Activated effector memory CD4-positive, alpha-beta T cell treated with anti-CD3 and anti-CD28 coated beads, Interleukin-2, amount 50 U/mL, for 16 hours (primary cell): ENCODE results near the gene SLC37A2.
"Not testable (repeated sequence)": the region's sequence is repeated elsewhere in the genome, so short reads cannot be mapped to it uniquely, and the experiment has no call there.

Source experiments
- DNase-seq: peaks from one replicate; pipeline ENCODE4 v3.0.0-alpha.2; 2020

Gene SLC37A2

DNA sequence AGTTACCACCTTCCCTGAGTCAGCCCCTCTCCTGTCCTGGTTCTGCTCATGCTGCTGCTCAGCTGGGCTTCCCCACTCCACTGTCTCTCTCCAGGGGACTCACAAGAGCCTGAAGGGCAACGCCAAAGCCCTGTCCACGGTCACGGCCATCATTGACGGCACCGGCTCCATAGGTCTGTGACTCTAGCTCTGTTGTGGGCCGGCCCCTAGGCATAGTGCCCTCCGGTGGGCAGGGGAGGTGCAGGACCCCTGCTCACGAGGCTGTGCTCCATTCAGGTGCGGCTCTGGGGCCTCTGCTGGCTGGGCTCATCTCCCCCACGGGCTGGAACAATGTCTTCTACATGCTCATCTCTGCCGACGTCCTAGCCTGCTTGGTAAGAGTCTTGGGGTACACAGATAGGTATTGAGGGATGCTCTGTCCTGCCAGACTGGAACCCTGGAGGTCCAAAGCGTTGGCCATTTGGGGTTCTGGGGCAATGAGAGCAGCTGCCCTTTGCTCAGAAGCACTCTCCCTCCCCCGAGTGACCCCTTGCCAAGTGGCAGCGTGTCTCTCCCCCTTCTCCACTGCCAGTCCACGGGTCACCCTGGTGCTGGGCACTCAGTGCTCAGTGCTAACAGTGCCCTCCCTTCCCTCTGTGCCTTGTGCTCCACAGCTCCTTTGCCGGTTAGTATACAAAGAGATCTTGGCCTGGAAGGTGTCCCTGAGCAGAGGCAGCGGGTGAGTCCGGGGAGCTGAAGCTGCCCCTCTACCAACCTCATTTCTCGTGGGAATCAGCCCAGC, 22.4 kb downstream of the SLC37A2 start:
- DNase-seq = no peak

DNA sequence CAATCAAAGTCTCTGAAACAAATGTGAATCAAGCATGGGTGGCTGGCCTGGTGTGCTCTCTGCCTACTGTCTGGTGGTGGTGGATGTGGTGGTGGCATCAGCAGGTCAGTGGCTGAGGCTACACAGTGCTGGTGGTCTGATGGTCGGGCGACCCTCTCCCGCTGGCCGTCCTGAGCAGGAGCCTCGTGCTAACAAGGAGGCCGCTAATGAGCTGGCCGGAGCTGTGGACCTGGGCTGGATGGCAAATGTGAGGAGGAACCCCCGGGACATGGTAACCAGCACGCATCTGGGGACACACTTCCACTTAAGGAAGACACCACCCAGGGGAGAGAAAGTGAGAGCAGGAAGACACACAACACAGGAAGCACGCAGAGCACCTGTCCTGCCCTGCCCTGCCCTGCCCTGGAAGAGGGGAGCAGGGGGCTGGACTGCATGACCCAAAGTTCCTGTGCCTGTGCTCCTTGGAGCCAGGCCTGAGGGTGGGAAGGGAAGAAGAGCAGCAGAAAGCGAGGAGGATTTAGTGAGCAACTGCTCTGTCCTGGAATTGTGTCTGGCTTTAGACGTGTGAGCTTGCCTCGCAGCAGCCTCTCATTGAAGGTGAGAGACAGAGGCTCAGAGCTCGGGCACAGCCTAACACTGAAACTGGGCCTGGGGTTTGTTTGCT, 23.7 kb downstream of the SLC37A2 start:
- no peak for DNase-seq

DNA sequence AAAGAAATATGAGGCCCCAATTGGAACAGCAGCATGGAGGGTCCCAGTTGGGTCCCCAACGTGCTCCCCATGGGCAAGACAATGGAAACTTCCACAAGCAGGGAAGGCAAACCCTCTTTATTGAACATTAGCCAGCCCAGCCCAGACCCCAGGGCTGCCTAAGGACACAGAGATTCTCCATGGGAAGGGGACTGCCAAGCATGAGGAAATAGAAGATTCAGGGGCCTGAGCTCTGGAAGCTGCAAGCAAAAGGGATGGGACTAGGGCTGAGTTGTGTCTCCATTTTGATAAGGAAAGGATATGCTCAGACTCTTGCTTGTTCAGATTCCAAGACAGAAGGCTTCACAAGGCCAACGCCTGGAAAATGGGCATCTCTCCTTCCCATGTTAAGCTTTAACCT, 25.0 kb downstream of the SLC37A2 start:
- no peak for DNase-seq

DNA sequence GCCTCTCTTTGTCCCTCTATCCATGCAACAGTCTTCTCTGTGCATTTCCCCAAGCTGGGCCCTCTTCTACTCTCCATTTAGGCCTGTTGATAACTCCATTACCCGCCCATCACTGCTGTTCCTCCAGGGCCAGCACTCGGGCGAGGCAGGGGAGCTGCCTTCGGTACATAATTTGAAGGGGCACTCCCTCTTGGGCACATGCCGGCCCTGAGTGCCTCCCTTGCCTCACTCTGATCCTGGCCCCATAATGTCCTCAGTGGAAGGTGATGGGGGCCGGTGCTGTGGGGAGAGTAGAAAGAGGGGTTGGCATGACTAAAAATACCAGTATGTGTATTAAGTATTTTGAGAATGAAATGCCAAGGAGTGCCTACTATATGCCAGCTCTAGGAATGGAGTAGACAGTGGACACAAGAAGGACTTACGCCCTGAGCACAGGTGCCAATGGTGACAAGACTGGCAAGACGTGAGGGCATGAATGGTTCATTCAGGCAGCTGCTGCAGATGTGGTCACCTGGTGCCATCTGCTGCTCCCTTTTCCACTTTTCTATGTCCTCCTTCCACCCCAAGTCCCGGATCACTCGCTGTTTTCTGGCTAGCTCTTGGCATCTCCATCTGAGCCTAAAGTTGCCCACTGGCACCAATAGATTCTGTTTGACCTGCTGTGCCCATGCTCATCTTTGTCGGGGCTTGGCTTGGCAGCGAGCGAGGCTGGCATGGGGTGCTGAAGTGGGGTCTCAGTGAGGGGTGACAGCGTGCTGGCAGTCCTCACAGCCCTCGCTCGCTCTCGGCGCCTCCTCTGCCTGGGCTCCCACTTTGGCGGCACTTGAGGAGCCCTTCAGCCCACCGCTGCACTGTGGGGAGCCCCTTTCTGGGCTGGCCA, 25.7 kb downstream of the SLC37A2 start:
- no peak for DNase-seq

DNA sequence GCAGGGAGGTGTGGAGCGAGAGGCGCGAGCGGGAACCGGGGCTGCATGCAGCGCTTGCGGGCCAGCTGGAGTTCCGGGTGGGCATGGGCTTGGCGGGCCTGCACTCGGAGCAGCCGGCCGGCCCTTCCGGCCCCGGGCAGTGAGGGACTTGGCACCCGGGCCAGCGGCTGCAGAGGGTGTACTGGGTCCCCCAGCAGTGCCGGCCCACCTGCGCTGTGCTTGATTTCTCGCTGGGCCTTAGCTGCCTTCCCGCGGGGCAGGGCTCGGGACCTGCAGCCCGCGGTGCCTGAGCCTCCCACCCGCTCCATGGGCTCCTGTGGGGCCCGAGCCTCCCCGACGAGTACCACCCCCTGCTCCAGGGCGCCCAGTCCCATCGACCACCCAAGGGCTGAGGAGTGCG, 26.4 kb downstream of the SLC37A2 start:
- not testable (repeated sequence) for DNase-seq

DNA sequence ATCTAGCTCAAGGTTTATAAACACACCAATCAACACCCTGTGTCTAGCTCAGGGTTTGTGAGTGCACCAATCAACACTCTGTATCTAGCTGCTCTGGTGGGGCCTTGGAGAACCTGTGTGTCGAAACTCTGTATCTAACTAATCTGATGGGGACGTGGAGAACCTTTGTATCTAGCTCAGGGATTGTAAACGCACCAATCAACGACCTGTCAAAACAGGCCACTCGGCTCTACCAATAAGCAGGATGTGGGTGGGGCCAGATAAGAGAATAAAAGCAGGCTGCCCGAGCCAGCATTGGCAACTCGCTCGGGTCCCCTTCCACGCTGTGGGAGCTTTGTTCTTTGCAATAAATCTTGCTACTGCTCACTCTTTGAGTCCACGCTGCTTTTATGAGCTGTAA, 27.0 kb downstream of the SLC37A2 start:
- not testable (repeated sequence) for DNase-seq

DNA sequence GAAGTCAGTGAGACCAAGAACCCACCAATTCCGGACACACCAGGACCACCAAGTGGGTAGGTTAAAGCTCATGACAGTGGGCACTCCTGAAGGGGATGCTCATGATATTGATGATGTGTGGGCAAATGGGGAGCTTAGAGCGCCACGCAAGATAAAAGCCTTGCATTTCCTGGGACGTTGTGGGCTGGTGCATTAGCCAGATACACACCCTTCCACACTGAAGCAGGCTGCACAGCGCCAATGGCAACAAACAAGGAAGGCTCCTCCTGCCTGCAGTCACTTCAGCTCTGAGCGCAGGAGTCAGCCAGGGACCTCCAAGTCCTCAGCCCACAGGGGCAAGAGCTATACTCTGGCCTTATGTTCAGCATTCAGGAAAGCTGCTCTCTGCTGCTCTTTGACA, 27.7 kb downstream of the SLC37A2 start:
- no peak for DNase-seq

DNA sequence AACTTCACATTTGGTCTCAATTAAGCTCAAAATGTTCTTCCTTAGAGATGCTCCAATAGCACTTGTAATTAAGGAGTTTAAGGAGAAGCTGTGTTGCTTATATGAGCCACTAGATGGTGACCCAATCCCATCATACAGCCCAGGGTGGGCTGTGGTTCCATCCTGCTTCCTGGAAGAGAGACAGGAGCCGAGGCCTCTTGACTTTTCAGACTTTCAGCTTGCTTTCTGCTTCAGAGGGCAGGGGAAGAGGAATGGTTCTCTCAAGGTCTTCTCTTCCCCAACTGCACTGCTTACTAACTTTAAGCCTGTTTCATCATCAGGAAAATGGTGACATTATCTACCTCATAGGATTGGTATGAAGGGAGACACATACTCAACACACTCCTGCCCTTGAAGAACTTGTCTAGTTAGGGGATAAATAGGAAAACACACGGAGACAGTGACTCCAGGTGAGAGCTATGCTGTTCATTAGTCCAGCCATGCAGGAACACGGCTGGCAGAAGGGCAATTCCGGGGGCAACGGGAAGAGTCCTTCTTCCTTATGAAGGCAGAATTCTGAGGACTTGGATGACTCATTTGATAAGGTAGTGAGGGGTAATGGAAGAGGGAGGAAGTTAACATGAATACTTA, 28.3 kb downstream of the SLC37A2 start:
- DNase-seq = no peak

DNA sequence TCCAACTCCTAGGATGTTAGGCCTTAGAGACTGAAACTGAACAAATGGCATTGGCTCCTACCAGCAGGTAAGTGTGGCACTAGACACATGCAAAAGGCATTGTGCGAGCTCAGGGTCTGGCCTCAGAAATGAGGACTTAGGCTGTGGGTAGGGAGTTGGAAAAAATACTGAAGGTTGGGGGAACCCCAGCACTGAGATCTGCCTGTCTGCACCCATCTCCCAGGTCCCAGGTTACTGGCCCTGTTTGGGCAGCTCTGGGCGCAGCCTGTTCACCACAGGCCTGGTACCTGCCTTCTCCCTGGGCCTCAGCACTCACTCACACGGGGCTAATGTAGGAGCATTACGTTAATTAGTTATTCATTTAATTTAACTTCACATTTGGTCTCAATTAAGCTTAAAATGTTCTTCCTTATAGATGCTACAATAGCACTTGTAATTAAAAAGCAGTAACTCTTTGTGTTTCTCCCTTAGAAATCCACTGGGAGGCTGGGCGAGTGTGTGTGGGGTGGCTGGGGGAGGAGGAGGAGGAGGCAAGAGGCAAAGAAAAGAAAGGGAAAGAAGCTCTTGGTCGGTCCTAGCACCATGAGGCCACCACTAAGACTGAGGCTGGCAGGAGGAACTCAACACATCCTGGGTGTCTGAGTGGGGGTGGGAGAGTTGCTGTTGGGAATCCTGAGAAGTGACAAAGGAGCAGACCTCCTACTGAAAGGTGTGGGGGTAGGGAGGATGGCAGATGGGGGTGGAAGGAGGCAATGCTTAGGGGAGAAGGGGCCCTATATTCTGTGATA, 29.0 kb downstream of the SLC37A2 start:
- DNase-seq = no peak

DNA sequence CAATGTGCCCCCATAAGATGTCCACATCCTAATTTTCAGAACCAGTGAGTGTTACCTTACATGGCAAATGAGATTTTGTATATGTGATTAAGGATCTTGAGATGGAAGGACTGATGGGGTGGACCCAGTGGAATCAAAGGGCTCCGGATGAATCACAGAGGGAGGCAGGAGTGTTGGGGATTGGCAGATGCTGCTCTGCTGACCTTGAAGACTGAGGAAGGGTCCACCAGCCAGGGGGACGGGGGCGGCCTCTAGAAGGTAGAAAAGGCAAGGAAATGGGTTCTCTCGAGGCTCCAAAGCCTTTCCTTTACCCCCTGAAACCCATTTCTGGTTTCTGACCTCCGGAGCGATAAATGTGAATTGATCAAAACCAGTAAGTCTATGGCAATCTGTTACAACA, 29.6 kb downstream of the SLC37A2 start:
- DNase-seq = no peak

DNA sequence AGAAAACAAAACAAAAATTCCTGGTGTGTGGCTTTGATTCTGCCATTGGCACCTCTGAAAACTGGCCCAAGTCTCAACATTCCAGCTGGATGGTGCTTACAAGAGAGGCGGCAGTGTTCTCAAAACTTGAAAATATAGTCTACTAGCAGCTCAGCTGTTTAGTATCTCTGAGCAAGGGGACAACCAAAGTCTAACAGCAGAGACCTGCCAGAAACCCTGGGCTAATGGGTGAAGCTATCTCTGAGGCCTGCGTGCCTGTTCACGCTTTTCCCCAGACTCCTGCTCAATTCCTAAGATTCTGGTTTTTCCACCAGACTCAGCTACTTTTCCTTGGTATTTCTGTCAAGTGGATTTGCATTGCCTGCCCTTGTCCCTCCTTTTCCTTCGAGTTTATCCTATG, 30.4 kb downstream of the SLC37A2 start:
- DNase-seq = no peak

DNA sequence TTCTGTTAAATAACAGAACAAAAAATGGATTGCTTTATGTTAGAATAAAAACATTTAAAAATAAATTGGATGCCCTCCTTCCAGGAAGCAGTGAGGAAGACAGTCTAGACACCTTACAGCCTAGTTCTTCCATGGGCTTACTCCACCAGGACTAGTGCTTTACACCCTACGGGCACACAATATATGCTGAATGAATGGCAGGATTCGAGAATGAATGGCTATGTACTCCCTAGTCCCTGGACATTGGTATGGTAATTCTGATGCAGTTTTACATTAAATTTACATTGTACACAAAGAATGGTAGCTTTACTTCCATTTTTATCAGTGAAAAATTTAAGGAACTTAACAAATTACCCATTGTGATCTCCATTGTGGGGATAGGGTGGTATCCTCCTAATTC, 31.6 kb downstream of the SLC37A2 start:
- no peak for DNase-seq

DNA sequence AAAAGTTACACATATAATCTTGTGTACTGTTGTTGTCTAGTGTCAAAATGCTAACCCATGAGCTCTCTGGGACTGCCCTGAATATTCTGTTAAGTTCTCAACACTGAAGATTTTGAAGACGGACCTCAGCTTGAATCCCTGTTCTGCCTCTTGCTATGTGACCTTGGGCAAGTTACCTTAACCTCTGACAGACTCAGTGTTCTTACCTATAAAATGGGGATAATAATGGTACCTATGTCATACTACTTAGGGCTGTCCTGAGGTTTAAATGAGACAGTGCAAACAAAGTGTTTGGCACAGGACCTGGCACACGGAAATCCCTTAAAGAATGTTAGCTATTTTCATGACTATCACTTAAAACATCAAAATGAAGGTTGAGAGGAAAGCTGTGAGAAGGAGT, 37.0 kb downstream of the SLC37A2 start:
- DNase-seq = no peak

DNA sequence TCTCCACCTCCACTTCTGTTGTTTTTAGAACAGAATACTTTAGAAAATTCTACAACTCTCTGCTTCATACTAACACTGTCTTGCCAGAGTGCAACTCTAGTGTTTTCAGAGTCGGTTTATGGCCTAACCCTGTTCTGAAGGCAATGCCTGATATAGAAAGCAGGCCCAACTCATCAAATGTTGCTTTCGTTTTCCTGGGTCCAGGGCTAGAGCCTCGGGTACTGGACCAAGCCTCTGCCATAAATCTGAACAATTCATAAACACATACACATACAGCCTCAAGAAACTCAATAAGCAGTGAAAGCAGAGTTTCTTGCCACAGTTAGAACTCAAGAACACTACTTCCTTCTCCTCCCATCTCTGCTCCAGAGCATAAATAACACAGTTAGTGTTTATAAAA, 38.5 kb downstream of the SLC37A2 start:
- no peak for DNase-seq

DNA sequence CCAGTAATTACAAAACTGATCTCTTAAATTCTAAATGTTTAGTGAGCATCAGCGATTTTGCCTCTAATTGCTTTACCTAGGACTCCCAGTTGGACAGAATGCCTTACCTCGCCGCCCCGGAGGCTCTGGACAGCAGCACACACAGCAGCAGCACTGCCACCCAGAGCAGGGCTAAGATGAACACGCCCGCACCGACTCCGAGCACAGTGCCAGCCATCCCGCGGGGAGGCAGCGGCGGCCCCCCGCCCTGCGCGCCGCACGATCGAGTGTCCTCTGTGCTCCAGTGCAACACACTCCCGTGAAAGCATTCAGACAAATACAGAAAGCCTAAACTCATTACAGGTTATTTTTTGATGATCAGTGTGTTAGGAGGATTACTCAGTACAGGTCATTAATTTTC, 38.9 kb downstream of the SLC37A2 start:
- no peak for DNase-seq

DNA sequence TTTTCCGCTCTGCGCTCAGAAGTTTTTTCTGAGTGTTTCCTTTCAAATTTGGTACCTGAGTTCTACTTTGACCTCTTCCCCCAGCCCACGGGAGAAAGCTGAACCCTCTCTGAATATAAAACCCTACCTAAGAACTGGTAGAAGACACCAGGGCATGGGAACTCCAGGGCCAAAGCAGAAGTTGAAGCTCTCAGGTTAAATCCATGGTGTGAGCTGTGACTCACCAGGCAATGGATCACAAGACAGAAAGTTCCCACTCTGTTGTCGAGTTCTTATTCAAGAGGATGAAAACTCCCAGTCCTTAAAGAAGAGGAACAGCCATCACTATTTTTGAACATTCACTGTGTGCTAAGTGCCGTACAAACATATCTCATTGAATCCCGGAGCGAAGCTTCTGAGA, 39.4 kb downstream of the SLC37A2 start:
- DNase-seq = no peak

DNA sequence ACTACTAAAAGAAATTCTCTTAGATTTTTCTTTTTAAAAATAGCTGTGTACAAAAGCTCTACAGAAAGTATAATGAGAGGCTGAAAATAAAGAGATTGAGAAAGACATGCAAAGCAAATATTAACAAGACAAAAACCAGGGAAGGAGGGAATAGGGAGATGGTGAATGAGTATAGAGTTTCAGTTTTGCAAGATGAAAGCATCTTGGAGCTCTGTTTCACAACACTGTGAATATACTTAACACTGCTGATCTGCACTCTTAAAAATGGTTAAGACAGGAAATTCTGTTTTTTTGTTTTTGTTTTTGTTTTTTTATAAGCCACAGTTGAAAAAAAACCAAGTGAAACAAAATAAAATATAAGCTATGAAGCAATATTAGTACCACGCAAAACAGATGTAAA, 42.8 kb downstream of the SLC37A2 start:
- no peak for DNase-seq

DNA sequence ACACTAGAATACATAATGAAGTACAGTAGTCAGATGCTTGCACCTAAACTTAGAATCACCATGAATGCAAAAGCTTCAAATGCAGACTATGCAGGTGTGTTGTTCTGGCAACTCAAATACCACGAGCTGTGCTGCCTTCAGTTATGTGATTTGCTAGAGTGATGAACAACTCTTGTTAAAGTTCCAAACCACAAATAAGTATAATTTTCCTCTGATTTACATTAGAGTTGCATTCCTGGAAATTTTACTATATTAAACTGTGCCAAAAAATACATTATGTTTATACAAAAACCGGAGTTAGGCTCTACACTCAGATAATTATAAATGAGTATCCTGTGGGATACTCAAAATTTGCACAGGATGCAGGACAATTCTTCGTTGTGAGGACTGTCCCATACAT, 45.4 kb downstream of the SLC37A2 start:
- DNase-seq = no peak

DNA sequence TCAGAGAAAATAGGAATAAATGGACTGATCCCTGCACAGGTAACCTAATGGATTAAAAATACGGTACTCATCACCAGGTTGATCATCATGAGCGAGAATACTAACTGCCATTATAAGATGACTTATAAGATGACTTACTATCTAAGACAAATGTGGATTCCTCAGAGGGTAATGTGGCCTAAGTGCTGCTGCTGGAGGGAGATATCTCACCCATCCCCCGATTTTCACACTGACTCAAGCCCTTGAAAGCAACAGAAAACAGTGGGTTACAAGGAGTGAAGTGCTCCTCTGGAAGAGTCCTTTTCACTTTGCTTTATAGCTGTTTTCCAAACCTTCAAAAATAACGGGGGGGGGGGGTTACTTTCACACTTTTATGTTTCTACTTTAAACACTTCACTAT, 47.4 kb downstream of the SLC37A2 start:
- DNase-seq = no peak

DNA sequence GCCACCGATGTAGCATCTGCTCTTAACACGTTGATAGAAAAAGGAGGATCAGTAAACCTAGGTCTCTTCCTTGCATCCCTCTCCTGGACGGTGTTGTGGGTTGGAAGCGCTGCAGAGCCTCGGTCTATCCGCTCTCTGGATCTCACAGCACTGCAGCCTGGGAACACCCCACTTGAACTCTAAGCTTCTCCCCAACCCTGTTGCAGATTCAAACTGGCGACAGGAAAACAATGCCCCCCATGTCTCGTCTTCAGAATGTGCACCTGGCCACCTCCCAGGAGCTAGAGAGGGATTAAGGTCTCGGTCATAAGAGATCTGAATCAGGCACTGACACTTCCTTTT, 47.9 kb downstream of the SLC37A2 start:
- DNase-seq = peak; percentile 66

DNA sequence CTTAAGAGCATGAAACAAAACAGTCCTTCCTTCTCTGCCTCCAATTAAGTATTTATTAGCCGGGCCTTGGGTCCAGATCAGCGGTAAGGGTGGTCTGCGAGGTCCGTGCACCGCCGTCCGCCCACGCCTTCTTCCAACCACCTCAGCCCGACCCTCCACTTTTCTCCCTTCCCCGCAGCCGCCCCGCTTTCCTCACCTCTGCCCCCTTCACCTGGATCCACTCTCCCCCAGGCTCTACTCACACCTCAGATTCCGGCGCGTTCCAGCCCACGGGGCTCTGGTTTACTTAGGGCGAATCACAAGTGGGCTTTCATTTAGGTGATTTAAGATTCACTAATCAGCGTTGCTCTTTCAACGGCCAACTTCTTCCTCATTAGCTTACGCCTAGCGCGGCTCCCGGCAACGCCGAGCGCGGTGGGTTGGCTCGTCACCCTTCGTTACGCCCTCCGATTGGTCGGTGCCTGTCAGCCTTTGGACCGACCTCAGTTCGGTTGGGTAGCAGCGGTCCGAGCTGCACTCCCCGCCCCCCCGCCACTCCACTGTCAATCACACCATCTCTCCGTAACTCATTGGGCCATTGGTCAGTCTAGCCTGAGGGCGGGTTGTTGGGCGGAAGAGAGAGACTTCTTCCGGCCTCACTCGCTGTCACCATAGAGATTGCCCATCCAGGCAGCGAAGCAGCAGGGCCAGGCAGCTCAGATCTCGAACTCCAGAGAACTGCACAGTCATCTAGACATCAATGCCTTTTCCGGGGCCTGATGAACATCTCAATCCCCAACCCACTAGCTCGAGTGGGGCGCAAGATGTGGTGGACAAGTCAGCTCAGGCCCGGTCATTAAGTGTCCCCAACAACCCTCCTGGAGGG, 48.5 kb downstream of the SLC37A2 start, which contains the start of gene TMEM218:
Gene TMEM218 (minus strand): TSS at position 284 of the 865 bp plus-strand sequence. CDS start 9,385 bp downstream, outside the sequence.
- DNase-seq = peak; percentile 98
